ENCODE results near the gene SAT1. TPM values are rescaled to one million over a fixed set of nuclear protein-coding genes. Genes with fewer than 3 reads are reported as not detected.

SAT1 gene
- total RNA-seq, 1 experiment from 2014 or later = 448 TPM

DNA sequence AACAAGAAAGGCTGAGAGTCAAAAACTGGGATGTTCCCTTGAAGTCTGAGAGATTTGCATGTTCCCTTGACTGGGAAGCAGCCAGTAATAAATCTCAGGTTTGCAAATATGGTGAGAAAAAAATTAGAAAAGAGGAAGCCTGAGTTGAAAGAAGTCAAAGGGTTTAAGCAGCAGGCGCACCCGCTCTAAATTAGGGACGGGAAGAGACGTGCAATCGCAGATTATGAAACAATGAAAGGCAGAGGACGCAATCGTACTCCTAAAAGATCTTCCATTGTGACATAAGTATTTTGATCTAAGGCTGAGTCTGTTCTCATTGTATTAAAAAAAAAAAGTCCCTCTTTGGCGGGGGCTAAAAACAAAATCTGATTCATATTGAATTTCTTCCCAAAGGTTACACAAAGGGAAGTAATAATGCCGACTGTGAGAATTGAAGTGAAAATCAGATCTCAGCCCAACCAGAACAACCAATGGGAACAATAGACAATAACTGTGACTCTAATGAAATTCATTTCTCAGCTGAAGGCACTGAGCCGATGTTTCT lies 28.2 kb downstream of the SAT1 start:
- POLR2A ChIA-PET (ENCODE audit: unreplicated experiment) = no interaction called here
- DNase-seq = no peak
- no TSS peak for BruUV-seq (replicated peaks)
- TF ChIP-seq EZH2 (IDR thresholded peaks at IDR 0.05; ENCODE audit: low read length, unreplicated experiment) = no peak
- TF ChIP-seq EZH2phosphoT487 (IDR thresholded peaks at IDR 0.05; ENCODE audit: borderline replicate concordance, low read length) = no peak
- TF ChIP-seq, protein P1, sequence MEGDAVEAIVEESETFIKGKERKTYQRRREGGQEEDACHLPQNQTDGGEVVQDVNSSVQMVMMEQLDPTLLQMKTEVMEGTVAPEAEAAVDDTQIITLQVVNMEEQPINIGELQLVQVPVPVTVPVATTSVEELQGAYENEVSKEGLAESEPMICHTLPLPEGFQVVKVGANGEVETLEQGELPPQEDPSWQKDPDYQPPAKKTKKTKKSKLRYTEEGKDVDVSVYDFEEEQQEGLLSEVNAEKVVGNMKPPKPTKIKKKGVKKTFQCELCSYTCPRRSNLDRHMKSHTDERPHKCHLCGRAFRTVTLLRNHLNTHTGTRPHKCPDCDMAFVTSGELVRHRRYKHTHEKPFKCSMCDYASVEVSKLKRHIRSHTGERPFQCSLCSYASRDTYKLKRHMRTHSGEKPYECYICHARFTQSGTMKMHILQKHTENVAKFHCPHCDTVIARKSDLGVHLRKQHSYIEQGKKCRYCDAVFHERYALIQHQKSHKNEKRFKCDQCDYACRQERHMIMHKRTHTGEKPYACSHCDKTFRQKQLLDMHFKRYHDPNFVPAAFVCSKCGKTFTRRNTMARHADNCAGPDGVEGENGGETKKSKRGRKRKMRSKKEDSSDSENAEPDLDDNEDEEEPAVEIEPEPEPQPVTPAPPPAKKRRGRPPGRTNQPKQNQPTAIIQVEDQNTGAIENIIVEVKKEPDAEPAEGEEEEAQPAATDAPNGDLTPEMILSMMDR (conservative IDR thresholded peaks at IDR 0.05; ENCODE audit: low read depth, low read length) = no peak
- no peaks in the 10 kb centered on the region for H4K20me1 ChIP-seq (ENCODE audit: low read length)
- H3K9ac ChIP-seq (ENCODE audit: low read length) = no peak overlapping the region
- CTCF ChIA-PET = no interaction called here
- no peak overlapping the region for H3K4me2 ChIP-seq (ENCODE audit: low read length)
- H3K27ac ChIP-seq (ENCODE audit: low read length) = no peak overlapping the region
- H3K9me3 ChIP-seq (ENCODE audit: low read length) = no peaks in the 10 kb centered on the region
- H3K79me2 ChIP-seq (ENCODE audit: low read length) = no peaks in the 10 kb centered on the region
- peaks cover 16% of the 10 kb centered on the region for H3K4me1 ChIP-seq (ENCODE audit: insufficient read depth, low read length)
- peaks cover 3% of the 10 kb centered on the region for H3F3A ChIP-seq (ENCODE audit: low read length, unreplicated experiment)
- no peak overlapping the region for H2AFZ ChIP-seq (ENCODE audit: low read length)
- no peak for ATAC-seq
- H3K36me3 ChIP-seq (ENCODE audit: low read depth, low read length) = no peaks in the 10 kb centered on the region
- no peak overlapping the region for H3K4me3 ChIP-seq (ENCODE audit: low read length)
- H3K27me3 ChIP-seq (ENCODE audit: low read length) = no peaks in the 10 kb centered on the region
- H3K9me2 ChIP-seq (replicated peaks; ENCODE audit: low read length) = no peaks in the 10 kb centered on the region
- intact Hi-C loops (cut with micrococcal nuclease) = no loop called here

DNA sequence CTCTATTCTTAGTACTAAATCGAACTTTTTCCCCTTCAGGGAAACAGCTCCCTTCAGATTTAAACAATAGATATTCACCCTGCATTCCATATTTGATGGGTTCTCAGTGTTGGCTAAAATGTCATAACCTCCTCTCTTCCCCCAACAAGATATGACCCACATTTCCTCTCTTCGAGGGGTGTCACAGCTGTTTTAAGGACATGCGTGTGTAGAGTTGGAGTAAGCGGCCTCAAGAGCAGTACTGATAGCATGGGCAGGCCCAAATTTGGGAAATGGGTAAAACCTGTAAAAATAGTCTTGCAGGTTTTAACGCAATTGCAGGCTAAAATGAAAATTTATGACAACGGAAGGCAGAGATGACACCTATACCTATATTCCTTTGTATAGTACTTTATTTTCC lies 28.7 kb downstream of the SAT1 start:
- Histone ChIP-seq H3K4me1 (ENCODE audit: insufficient read depth, low read length) (peaks cover 13% of the 10 kb centered on the region), H3K27ac (ENCODE audit: low read length) (no peak overlapping the region), H3K9me3 (ENCODE audit: low read length) (no peaks in the 10 kb centered on the region), H3K4me3 (ENCODE audit: low read length) (no peak overlapping the region), H3K4me2 (ENCODE audit: low read length) (no peak overlapping the region), H3K9me2 (replicated peaks; ENCODE audit: low read length) (no peaks in the 10 kb centered on the region), H4K20me1 (ENCODE audit: low read length) (no peaks in the 10 kb centered on the region), H3K27me3 (ENCODE audit: low read length) (no peaks in the 10 kb centered on the region), H3F3A (ENCODE audit: low read length, unreplicated experiment) (peaks cover 3% of the 10 kb centered on the region), H3K36me3 (ENCODE audit: low read depth, low read length) (no peaks in the 10 kb centered on the region), H2AFZ (ENCODE audit: low read length) (no peak overlapping the region), H3K79me2 (ENCODE audit: low read length) (no peaks in the 10 kb centered on the region), H3K9ac (ENCODE audit: low read length) (no peak overlapping the region)
- ChIA-PET POLR2A (ENCODE audit: unreplicated experiment) (no interaction called here), CTCF (no interaction called here)
- BruUV-seq (replicated peaks) = no TSS peak
- intact Hi-C loops (cut with micrococcal nuclease) = no loop called here
- ATAC-seq (no peak), DNase-seq (no peak)
- TF ChIP-seq, protein P1 (conservative IDR thresholded peaks at IDR 0.05; ENCODE audit: low read depth, low read length) = no peak

DNA sequence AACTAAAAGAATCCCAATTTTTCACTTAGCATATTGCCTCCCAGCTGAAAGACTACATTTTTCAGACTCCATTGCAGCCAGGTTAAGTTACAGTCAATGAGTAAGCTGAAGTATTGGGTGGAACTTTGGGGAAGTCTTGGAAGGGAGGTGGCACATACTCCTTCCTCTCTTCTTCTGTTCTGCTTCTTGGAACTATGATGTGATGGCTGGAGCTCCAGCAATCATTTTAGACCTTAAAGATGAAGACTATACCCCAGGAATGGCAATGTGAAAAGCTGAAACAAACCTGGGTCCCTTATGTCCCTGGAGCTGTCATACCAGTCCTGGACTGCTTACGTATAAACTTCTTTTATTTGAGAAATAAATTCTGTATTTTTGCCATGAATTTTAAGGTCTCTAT lies 30.8 kb downstream of the SAT1 start:
- Histone ChIP-seq H3K9ac (ENCODE audit: low read length) (no peak overlapping the region), H3K27ac (ENCODE audit: low read length) (no peak overlapping the region), H3K9me3 (ENCODE audit: low read length) (no peaks in the 10 kb centered on the region), H2AFZ (ENCODE audit: low read length) (no peak overlapping the region), H3K79me2 (ENCODE audit: low read length) (no peaks in the 10 kb centered on the region), H4K20me1 (ENCODE audit: low read length) (no peaks in the 10 kb centered on the region), H3K4me3 (ENCODE audit: low read length) (no peak overlapping the region), H3K27me3 (ENCODE audit: low read length) (no peaks in the 10 kb centered on the region), H3K4me2 (ENCODE audit: low read length) (no peak overlapping the region), H3F3A (ENCODE audit: low read length, unreplicated experiment) (no peaks in the 10 kb centered on the region), H3K36me3 (ENCODE audit: low read depth, low read length) (no peaks in the 10 kb centered on the region), H3K4me1 (ENCODE audit: insufficient read depth, low read length) (no peaks in the 10 kb centered on the region), H3K9me2 (replicated peaks; ENCODE audit: low read length) (no peaks in the 10 kb centered on the region)
- ATAC-seq (no peak), DNase-seq (no peak)
- ChIA-PET CTCF (no interaction called here), POLR2A (ENCODE audit: unreplicated experiment) (no interaction called here)
- TF ChIP-seq, protein P1 (conservative IDR thresholded peaks at IDR 0.05; ENCODE audit: low read depth, low read length) = no peak
- TF ChIP-seq EZH2phosphoT487 (IDR thresholded peaks at IDR 0.05; ENCODE audit: borderline replicate concordance, low read length) (no peak), EZH2 (IDR thresholded peaks at IDR 0.05; ENCODE audit: low read length, unreplicated experiment) (no peak)
- intact Hi-C loops (cut with micrococcal nuclease) = no loop called here
- no TSS peak for BruUV-seq (replicated peaks)

Data from PC-3 (cell line).